H9 (cell line): ENCODE results near the gene TMEM39B. TPM values are rescaled to one million over a fixed set of nuclear protein-coding genes. Genes with fewer than 3 reads are reported as not detected.

ENCODE experiments used
- DNase-seq: peaks from one replicate; pipeline ENCODE4 v3.0.0-alpha.2; 2017
- H2AFZ ChIP-seq: one replicate; pipeline ENCODE4 v1.6.1; 2013; ENCODE audit warnings: mild to moderate bottlenecking, low read length, control low read depth, moderate library complexity
- H2AK5ac ChIP-seq: 2 replicates; pipeline ENCODE4 v1.6.1; 2013; ENCODE audit warnings: low read length, control low read depth, mixed read lengths; ENCODE audit not compliant: insufficient read length
- H2BK120ac ChIP-seq: one replicate; pipeline ENCODE4 v1.6.1; 2013; ENCODE audit warnings: low read depth, mild to moderate bottlenecking, low read length, control low read depth, inconsistent platforms; ENCODE audit not compliant: poor library complexity, severe bottlenecking
- H2BK12ac ChIP-seq: 2 replicates; pipeline ENCODE4 v1.6.1; 2013; ENCODE audit warnings: low read length, control low read depth, mixed read lengths, low read depth; ENCODE audit not compliant: insufficient read length
- H2BK15ac ChIP-seq: 2 replicates; pipeline ENCODE4 v1.6.1; 2013; ENCODE audit warnings: low read depth, low read length, control low read depth
- H2BK20ac ChIP-seq: one replicate; pipeline ENCODE4 v1.6.1; 2013; ENCODE audit warnings: low read depth, mild to moderate bottlenecking, low read length, control low read depth, inconsistent platforms; ENCODE audit not compliant: poor library complexity, severe bottlenecking
- H2BK5ac ChIP-seq: 2 replicates; pipeline ENCODE4 v1.6.1; 2013; ENCODE audit warnings: low read length, control low read depth, mixed read lengths; ENCODE audit not compliant: insufficient read length
- H3K14ac ChIP-seq: 2 replicates; pipeline ENCODE4 v1.6.1; 2013; ENCODE audit warnings: low read length, control low read depth; ENCODE audit not compliant: insufficient read depth
- H3K18ac ChIP-seq: 2 replicates; pipeline ENCODE4 v1.6.1; 2013; ENCODE audit warnings: low read depth, mild to moderate bottlenecking, mixed read lengths, low read length, control low read depth; ENCODE audit not compliant: insufficient read length
- H3K23ac ChIP-seq: 2 replicates; pipeline ENCODE4 v1.6.1; 2013; ENCODE audit warnings: low read length, control low read depth, mixed read lengths, low read depth; ENCODE audit not compliant: insufficient read length
- H3K23me2 ChIP-seq: 2 replicates; pipeline ENCODE4 v1.6.1; 2013; ENCODE audit warnings: low read depth, mild to moderate bottlenecking, mixed read lengths, low read length, control low read depth; ENCODE audit not compliant: insufficient read length, poor library complexity, severe bottlenecking
- H3K27ac ChIP-seq: 2 replicates; pipeline ENCODE4 v1.5.1; 2013; ENCODE audit warnings: low read length, control low read depth, mixed read lengths, low read depth; ENCODE audit not compliant: insufficient read length
- H3K27me3 ChIP-seq: 2 replicates; pipeline ENCODE4 v1.6.1; 2013; ENCODE audit warnings: low read length, control low read depth, inconsistent platforms; ENCODE audit not compliant: insufficient read depth
- H3K4ac ChIP-seq: 2 replicates; pipeline ENCODE4 v1.6.1; 2013; ENCODE audit warnings: low read depth, mild to moderate bottlenecking, control low read depth, inconsistent platforms, low read length, moderate library complexity
- H3K4me1 ChIP-seq: 2 replicates; pipeline ENCODE4 v1.6.1; 2013; ENCODE audit warnings: low read length, control low read depth, inconsistent platforms; ENCODE audit not compliant: insufficient read depth
- H3K4me2 ChIP-seq: 2 replicates; pipeline ENCODE4 v1.6.1; 2013; ENCODE audit warnings: low read length, control low read depth, mixed read lengths; ENCODE audit not compliant: insufficient read length, insufficient read depth
- H3K56ac ChIP-seq: 2 replicates; pipeline ENCODE4 v1.6.1; 2013; ENCODE audit warnings: low read depth, mild to moderate bottlenecking, mixed read lengths, low read length, control low read depth; ENCODE audit not compliant: insufficient read length
- H3K79me1 ChIP-seq: 2 replicates; pipeline ENCODE4 v1.6.1; 2013; ENCODE audit warnings: low read depth, mild to moderate bottlenecking, moderate library complexity, low read length, control low read depth, inconsistent platforms; ENCODE audit not compliant: insufficient read depth, poor library complexity, severe bottlenecking
- H3K79me2 ChIP-seq: 2 replicates; pipeline ENCODE4 v1.6.1; 2013; ENCODE audit warnings: low read length, control low read depth, inconsistent platforms; ENCODE audit not compliant: insufficient read depth
- H3K9ac ChIP-seq: 2 replicates; pipeline ENCODE4 v1.6.1; 2013; ENCODE audit warnings: low read length, control low read depth, mixed read lengths; ENCODE audit not compliant: insufficient read length; ENCODE audit errors: extremely low read depth
- H3K9me3 ChIP-seq: one replicate; pipeline ENCODE4 v1.6.1; 2013; ENCODE audit warnings: low read depth, low read length, inconsistent platforms; ENCODE audit not compliant: control insufficient read depth
- H3T11ph ChIP-seq: one replicate; pipeline ENCODE4 v1.6.1; 2013; ENCODE audit warnings: mild to moderate bottlenecking, low read length, control low read depth, inconsistent platforms
- H4K20me1 ChIP-seq: one replicate; pipeline ENCODE4 v1.6.1; 2013; ENCODE audit not compliant: control insufficient read depth, insufficient read length, insufficient read depth
- H4K5ac ChIP-seq: 2 replicates; pipeline ENCODE4 v1.6.1; 2013; ENCODE audit warnings: low read depth, mild to moderate bottlenecking, mixed read lengths, low read length, control low read depth; ENCODE audit not compliant: insufficient read length
- H4K8ac ChIP-seq: replicated peaks from 2 replicates; pipeline ENCODE4 v1.6.1; 2013; ENCODE audit warnings: low read length, control low read depth, mixed read lengths, low read depth; ENCODE audit not compliant: insufficient read length
- H4K91ac ChIP-seq: 2 replicates; pipeline ENCODE4 v1.6.1; 2013; ENCODE audit warnings: low read depth, mild to moderate bottlenecking, moderate library complexity, mixed read lengths, low read length, control low read depth; ENCODE audit not compliant: insufficient read length
- H3K27ac Mint-ChIP-seq, 3 experiments: 2 replicates in 2 of 3; 3 replicates in 1 of 3; pipeline ENCODE4 v1.8.0; 2020 to 2021; ENCODE audit warnings: mixed read lengths in 3 of 3, mild to moderate bottlenecking in 1 of 3, moderate library complexity in 1 of 3
- H3K27me3 Mint-ChIP-seq: 2 replicates; pipeline ENCODE4 v1.8.0; 2021; ENCODE audit warnings: low read depth, mild to moderate bottlenecking, moderate library complexity, mixed read lengths
- H3K36me3 Mint-ChIP-seq, 3 experiments: 2 replicates in 2 of 3; 3 replicates in 1 of 3; pipeline ENCODE4 v1.8.0; 2020 to 2021; ENCODE audit warnings: low read depth in 3 of 3, mixed read lengths in 3 of 3; ENCODE audit not compliant: insufficient read depth in 1 of 3
- H3K4me1 Mint-ChIP-seq, 2 experiments: 2 replicates each; pipeline ENCODE4 v1.8.0; 2020; ENCODE audit warnings: mixed read lengths in 2 of 2
- H3K4me3 Mint-ChIP-seq, 2 experiments: 2 replicates in 1 of 2; 3 replicates in 1 of 2; pipeline ENCODE4 v1.8.0; 2020 to 2021; ENCODE audit warnings: mild to moderate bottlenecking in 2 of 2, mixed read lengths in 2 of 2, moderate library complexity in 1 of 2
- H3K9me3 Mint-ChIP-seq, 2 experiments: 2 replicates in 1 of 2; 3 replicates in 1 of 2; pipeline ENCODE4 v1.8.0; 2020; ENCODE audit warnings: mild to moderate bottlenecking in 2 of 2, mixed read lengths in 2 of 2, moderate library complexity in 1 of 2
- WGBS: extraction: QIAGEN DNeasy Blood & Tissue Kit; methylation state at CpG from one replicate; pipeline ENCODE4 v1.1.7; 2013; ENCODE audit warnings: missing lambda C conversion rate, low lambda C conversion rate, mixed read lengths; ENCODE audit not compliant: insufficient read length; ENCODE audit errors: extremely low coverage; 5-methylcytosine and 5-hydroxymethylcytosine counted together
- total RNA-seq: library from RNA; stranded (reverse); gene quantifications from 2 replicates; pipeline ENCODE4 v1.2.1, GENCODE V29; 2021
- TF ChIP-seq, protein P1 (sequence below): fragments of 200-600 bp; sonication (generic); conservative IDR thresholded peaks from 3 replicates; pipeline ENCODE4 v1.8.0; 2021; ENCODE audit warnings: antibody characterized with exemption, mild to moderate bottlenecking

Gene TMEM39B
- total RNA-seq, 1 experiment from 2014 or later: 27.4 TPM

DNA sequence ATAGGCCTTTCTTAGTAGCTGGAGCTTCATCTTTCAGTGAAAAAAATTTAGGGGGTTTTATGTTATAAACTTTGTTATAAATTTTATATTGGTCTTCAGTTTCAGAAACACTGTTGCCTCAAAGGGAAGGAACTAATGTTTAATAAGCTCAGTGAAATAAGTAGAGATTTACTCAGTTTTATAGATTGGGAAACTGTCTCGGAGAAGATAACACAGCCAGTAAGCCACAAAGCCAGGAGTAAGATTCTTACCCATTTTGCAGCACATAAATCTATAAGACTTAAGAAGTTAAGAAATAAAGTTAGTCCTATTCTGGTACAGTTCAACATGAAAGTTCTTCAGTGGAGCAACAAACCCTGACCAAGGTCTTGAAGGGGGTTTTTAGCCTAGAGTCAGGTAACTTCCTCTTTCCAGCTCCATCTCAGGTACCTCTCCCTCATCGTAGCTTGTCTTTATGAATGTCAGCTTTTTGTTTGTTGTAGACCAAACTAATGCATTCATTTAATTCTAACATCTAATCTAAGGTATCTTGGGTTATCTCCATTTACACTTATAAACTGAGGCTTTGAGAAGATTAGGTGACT, 38.4 kb downstream of the TMEM39B start:
- Histone ChIP-seq H2BK20ac (no peak overlapping the region), H2BK5ac (no peak overlapping the region), H2BK12ac (no peak overlapping the region), H2BK120ac (no peak overlapping the region), H3K79me1 (peaks cover 15% of the 10 kb centered on the region), H4K5ac (no peak overlapping the region), H3T11ph (no peak overlapping the region), H2AK5ac (no peak overlapping the region), H2AFZ (no peak overlapping the region), H3K79me2 (peaks cover 27% of the 10 kb centered on the region), H3K9ac (no peak overlapping the region), H3K4me2 (no peak overlapping the region), H3K14ac (no peak overlapping the region), H3K27me3 (no peaks in the 10 kb centered on the region), H3K18ac (no peak overlapping the region), H3K4ac (no peak overlapping the region), H4K91ac (no peak overlapping the region), H3K23ac (no peak overlapping the region), H3K9me3 (no peaks in the 10 kb centered on the region), H4K20me1 (no peaks in the 10 kb centered on the region), H3K56ac (no peak overlapping the region), H3K4me1 (no peaks in the 10 kb centered on the region), H4K8ac (no peak overlapping the region), H3K27ac (no peak overlapping the region), H2BK15ac (no peak overlapping the region), H3K23me2 (no peaks in the 10 kb centered on the region)
- H3K9me3 Mint-ChIP-seq: no peaks in the 10 kb centered on the region; a peak in 1 of 5 replicates
- H3K4me1 Mint-ChIP-seq: peaks cover 9 to 15% of the 10 kb centered on the region in 2 experiments
- H3K36me3 Mint-ChIP-seq: peaks cover 0 to 11% (median 9%) of the 10 kb centered on the region in 3 experiments; a peak in 5 of 7 replicates
- no peak for DNase-seq
- H3K27ac Mint-ChIP-seq: peak overlapping the region in 1 of 3 experiments; percentile 16; a peak in 2 of 7 replicates
- TF ChIP-seq, protein P1, sequence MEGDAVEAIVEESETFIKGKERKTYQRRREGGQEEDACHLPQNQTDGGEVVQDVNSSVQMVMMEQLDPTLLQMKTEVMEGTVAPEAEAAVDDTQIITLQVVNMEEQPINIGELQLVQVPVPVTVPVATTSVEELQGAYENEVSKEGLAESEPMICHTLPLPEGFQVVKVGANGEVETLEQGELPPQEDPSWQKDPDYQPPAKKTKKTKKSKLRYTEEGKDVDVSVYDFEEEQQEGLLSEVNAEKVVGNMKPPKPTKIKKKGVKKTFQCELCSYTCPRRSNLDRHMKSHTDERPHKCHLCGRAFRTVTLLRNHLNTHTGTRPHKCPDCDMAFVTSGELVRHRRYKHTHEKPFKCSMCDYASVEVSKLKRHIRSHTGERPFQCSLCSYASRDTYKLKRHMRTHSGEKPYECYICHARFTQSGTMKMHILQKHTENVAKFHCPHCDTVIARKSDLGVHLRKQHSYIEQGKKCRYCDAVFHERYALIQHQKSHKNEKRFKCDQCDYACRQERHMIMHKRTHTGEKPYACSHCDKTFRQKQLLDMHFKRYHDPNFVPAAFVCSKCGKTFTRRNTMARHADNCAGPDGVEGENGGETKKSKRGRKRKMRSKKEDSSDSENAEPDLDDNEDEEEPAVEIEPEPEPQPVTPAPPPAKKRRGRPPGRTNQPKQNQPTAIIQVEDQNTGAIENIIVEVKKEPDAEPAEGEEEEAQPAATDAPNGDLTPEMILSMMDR: no peak
- H3K4me3 Mint-ChIP-seq: no peak overlapping the region
- H3K27me3 Mint-ChIP-seq: no peaks in the 10 kb centered on the region
- WGBS: no CpG with 5 or more reads among the region's 2 CpGs
